HG03097 (cell line): ENCODE data around the gene PARP8.

Experiments
- ATAC-seq: cut with Tn5 transposase; IDR thresholded peaks from one replicate; pipeline ENCODE4 v1.9.1; 2021; ENCODE audit not compliant: unreplicated experiment, low FRiP score

The PARP8 gene

DNA sequence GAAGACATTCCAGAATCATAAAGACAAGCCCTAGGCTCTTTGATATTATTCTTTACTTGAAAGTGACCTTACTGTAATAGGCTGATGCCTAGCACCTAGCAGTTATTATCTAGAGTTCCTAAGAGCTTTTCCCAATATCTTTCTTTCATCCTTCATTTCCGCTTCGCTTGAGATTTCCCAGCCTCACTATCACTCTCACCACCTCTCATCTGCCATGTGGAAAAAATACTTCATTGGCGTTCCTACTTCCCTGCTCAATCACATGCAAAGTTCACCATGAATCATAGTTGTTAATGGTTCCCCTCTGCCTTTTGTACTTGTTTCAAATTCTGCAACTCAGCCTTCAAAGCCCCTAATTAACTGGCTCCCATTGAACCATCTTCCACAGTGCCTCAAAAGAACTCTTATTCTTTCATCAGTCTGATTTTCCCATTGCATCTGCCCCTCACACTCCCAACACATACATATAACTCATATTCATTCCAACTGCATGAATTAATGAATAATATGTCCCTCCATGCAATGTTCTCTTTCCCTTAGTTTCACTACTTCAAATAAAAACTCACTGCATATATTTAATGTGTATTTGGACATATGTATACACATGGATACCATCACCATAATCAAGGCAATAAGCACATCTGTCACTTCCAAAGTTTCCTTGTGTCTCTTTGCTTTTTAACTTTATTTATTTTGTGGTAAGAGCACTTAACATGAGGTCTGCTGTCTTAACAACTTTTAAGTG is 221.6 kb downstream of the PARP8 start:
- ATAC-seq, result no peak

DNA sequence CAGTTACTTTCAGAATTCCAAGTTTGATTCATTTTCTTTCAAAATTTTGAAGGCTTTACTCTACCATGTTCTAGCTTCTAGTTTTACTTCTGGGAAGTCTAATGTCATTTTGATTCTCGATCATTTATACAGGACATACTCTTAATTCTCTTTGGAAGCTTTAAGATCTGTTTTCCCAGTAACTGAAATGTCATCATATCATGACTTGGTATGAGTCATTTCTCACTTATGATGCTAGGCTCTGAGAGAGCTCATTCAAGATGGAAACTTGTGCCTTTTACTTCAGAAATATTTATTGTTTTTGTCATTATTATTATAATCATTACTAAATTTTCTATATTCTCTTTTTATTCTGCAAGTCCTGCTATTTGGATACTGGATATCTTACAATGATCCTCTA is 222.3 kb downstream of the PARP8 start:
- ATAC-seq, result no peak

DNA sequence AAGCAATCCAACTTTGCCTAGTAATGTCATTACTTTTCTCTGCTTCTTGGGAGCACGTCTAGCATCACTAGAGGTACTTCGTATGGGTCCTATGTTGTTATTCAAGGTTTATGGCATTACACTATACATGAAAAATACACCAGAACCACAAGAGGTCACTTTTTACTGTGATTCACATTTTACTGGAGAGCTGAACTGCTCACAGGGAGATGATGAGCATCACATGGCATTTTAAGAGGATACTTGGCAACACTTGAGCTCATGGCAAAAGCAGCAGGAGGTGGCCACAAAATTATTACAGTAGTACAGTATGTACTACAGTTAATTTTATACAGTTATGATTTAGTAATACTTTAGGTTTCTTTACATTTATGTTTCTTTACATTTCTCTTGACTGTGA is 223.4 kb downstream of the PARP8 start:
- ATAC-seq, result no peak
